HG02870 (cell line): ENCODE measurements around the gene COL8A1.
"Not testable (repeated sequence)": the region's sequence is repeated elsewhere in the genome, so short reads cannot be mapped to it uniquely, and the experiment has no call there.

Experiments
- ATAC-seq: cut with Tn5 transposase; IDR thresholded peaks from one replicate; pipeline ENCODE4 v1.9.1; 2021; ENCODE audit warnings: mild to moderate bottlenecking, moderate library complexity; ENCODE audit not compliant: unreplicated experiment

The COL8A1 gene

DNA sequence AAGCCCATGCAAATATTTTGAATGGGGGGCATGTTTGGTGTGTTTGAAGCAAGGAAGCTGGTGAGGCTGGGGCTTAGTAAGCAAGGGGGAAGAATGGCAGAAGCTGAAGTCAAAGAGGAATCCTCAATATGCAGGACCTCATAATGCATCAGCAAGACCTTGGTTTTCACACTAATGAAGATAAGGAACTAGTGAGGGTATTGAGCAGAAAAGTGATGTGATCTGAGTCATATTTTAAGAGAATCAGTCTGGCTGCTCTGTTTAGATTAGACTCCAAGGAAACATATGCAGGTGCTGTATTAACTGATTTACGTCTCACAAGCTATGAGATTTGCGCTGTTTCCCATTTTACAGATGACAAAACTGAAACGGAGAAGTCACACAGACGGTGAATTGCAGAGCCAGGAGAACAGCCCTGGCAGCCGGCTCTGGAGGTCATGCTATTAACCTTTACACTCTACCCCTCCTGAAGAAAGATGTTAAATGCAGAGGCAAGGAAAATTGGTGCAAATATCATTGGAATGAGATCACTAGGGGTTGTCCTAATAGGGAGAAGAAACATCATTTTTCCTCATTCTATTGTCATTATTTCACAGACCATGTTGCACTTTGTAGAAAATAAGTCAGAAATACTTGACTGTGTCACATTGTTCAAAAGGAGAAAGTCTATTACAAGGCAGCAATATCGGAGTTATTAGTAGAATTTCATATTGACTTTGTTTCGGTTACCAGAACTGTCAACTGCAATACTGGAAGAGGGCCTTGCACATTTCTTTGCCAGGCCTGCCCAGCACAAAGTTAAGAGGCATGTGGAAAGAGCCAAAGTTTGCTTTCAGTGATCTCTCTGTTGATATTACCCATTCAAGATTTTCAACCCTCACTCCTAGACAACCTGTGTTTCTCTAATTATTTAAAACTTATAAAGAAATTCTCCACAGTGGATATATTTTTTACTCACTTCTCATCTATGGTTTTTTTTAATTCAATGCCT lies 64.9 kb downstream of the COL8A1 start:
- no peak for ATAC-seq

DNA sequence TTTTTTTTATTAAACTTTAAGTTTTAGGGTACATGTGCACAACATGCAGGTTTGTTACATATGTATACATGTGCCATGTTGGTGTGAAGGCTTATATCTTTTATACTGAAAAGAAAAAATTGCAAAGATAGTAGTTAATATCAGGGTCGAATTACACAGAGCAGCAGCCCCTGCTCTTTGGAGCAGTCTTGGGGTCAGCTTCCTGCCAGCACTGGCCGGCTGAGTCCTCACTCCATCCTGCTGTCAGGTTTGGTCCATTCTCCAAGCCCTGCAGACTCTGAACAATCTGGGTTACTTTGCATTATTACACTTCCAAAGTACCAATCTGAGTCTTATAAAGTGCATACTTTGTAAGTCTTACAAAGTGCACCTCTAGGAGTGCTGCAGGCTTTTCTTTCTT lies 66.0 kb downstream of the COL8A1 start:
- no peak for ATAC-seq

DNA sequence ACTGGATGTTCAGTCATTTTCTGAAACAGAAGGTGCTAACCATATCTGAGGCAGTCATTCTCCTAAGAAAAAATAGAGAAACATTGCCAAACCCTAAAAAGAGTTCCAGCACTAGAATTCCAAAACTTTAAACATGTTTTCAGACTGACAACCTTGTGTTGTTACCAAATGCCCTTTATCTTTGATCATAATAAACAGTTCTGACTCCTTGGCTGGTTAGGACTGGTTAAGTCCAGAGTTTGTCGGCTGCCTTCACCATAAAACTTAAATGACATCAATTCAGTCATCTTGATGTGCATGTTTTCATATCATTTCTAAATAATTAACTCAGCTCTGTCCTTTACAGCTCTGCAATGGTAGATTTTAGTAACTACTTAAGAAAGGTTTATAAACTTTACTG lies 68.0 kb downstream of the COL8A1 start:
- no peak for ATAC-seq

DNA sequence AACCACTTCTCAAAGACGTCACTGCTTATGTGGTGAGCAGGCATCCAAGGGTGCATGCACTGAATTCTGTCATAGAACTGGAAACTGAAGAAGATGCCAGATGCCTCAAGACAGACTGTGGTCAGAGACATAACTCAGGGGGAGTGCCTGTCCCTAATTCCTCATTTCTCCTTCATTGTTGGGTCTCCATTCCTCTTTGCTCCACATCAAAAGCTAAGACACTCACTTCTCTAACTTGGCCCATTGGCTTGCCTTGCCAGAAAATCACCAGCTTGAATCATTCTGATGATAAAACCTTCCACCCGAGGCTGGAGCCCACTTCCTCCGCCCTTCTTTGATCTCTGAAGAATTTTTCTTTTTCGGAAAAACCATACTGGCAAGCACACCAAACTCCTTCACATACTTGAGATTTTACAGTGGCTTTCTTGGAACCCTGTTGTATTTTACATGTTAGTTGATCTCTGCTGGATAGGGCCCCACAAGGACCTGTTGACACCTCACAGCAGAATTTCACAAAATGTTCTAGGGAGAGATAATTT lies 69.9 kb downstream of the COL8A1 start:
- no peak for ATAC-seq

DNA sequence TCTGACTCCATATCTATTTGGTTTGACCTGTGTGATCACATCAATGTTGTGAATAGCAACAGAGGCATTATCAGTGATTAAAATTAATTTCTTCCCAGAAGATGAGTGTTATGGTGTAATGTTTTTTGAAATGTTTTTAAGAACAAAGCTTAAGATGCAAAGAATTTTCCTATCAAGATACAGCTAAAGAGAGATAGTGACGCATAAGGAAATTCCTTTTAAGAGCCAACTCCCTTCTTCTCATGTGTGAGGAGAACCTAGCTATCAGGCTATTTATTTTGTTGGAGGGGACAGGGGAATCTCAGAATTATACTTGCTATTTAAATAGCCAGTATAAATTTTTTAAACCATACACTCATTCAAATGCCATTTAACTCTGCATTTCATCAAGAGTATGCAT lies 71.3 kb downstream of the COL8A1 start:
- ATAC-seq, result no peak

DNA sequence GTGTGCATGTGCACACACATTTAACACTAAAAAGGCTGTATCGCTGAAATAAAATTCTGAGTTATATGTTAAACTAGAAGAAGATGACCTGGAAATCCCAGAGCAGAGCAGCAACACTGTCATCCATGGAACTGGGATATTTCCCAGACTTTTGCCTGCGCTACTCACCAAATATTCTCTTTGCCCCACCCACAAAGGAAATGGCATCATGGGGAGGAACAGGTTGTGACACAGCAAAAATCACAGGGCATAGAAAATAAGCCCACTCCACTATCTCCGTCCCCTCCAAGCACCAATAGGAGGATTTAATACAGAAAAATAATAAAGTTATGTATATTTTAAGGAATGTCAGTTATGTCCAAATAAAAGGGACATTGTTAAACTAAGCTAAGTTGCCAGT lies 71.7 kb downstream of the COL8A1 start:
- ATAC-seq, result no peak

DNA sequence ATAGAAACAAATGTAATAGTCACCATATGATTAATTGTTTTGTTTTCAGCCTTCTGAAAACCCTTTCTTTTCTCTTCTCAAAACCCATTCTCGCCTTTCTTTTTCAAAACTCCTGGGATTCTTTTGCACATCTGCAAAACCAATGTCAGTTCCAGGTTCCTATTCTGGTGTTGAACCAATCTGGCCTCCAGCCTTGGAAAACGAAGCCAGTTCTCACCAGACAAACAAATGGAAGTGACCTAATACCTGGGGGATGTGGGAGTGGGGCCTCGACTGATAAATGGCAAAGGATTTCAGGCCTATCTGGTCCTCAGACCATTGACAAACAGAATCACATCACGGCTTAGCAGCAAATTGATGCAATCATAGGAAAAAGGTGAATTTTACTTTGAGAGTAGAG lies 73.0 kb downstream of the COL8A1 start:
- no peak for ATAC-seq

DNA sequence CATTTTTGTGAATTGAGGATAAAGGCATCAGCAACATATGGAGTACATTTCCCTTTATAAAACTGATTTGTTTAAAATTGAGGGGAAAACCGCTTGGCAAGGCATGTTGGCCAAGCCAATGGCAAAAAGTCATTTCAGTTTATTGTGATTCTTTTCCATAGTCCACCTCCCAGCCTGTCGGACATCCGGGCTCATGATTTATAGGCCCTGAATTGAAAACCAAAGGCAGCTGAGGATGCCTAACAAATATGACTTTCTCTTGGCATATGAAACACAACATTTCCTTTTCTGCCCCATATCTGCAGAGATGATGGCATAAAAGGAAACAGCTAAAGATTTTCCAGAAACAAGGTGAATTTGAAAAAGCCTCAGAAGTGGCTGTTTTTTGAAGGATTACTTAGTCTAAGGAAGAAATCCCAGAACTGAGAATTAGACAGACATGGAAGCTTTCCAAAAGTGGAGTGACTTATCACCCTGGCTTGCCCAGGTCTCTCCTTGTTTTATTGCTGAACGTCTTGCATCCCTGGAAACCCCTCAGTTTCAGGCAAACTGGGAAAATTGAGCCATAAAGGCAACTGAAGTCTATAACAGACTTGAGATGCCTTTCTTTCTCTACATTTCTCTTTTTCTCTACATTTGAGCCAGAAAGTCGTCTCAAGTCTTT lies 74.0 kb downstream of the COL8A1 start:
- ATAC-seq, result no peak

DNA sequence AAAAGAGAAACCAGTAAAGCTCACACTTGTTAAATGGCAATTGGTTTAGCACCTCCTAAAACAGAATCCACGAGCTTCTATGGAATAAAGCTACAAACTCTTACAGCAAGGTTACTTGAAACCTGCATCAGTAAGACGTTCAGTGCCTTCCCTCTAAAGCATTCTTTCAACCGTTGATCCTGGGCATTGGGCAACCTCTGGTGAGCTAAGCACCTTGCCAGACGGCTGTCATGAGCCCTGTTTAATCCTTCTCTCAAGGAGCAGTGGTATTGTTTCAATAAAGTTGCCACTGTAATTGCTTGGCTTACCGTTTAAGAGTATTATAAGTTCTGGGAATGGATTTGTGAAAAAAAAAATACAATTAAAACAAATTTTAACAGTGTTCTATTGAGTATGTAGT lies 75.0 kb downstream of the COL8A1 start:
- no peak for ATAC-seq

DNA sequence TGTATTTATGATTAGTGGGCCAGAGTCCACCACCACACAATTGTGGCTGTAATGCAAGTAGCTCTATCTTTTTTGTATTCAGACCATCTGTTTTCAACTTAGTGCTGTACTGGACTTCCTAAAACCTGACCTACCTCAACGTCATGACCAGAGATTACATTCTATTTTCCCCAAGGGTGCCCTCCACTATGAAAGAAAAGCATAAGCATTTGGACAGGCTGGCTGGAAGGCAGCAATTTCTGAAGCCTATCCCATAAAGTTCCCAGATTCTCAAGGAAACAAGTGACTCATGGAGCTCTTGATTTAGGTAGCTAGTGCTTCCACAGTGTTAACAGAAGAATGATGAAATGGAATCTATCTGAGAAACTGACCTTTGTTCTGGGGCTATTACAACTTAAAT lies 75.8 kb downstream of the COL8A1 start:
- no peak for ATAC-seq

DNA sequence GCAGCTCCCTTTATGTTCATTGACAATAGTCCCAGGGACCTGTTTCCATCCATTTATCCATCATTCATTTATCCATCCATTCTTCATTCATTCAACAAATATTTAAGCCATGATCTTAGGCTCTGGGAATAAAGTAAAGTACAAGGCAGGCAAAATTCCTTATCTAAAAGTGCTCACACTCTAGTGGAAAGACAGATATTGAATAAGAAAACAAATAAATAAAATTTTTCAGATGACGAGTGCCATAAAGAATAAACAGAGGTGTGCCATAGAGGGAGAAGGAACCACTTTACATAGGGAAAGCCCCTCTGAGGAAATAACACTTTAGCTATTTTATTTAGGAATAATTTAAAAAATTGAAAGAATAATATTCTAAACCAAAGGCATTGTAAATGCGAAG lies 76.2 kb downstream of the COL8A1 start:
- ATAC-seq, result no peak

DNA sequence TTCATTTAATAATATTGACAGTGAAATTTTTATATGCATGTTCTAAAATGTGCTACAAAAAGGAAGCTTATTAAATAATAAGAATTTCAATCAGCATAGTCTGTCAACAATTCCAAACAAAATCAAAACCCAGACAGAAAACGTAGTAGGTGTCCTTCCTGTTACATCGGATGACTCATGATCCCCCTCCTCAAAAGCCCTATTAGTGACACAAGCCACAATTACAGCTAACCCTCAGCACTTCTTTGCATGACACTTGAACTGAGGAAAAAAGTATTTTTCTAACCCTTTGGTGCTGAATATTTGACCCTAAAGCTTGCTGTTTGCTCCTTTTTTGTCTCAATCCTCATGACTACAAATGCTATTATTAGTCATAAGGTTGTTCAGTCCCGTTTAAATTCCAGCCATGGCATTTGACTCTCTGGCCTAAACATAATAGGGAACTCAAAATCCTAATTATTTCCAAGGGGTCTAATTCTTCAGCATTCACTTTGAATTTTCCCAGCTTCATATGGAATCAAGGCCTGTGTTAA lies 78.1 kb downstream of the COL8A1 start:
- no peak for ATAC-seq

DNA sequence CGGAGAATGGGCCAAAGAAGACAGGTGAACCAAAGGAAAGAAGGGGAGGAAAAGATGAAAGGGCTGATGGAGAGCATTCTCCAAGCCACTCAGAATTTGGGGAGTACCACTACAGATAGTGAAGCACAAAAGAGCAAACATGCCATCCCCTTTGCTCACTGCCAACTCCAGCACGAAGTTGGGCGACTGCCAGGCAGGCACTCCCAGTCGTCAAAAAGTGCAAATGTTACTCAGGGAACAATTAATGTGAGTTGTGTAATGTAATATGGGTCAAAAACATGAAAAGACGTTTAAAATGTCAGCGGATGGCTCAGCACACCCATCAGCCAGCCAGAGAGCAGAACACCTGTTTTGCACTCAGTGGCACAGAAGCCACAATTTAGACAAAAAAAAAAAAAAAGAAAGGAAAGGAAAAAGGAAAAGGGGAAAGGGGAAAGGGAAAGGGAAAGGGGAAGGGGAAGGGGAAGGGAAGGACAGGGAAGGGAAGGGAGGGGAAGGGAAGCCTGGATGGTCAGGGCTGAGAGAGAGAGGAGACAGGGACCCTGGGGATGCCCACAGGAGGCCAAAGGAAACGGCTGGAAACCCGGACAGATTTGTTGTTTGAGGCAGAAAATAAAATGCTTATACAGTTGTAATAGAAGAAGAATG lies 82.7 kb downstream of the COL8A1 start:
- no peak for ATAC-seq

DNA sequence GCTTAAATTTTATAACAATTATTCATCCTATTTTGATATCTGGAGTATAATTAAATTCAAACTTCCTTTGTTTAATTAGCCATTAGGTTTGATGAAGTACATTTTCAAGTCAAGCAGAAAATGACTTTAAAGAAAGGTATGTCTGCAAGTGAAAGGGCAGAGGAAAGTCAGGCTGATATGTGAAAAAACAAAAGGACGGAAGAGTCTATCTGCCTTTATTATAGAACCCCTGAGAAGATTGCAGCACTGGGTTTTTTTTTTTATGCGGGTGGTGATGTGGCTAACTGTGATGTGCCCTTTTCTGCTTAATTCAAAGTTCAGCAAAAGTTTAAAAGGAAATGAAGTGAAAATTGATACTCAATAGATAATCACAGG lies 83.2 kb downstream of the COL8A1 start:
- no peak for ATAC-seq

DNA sequence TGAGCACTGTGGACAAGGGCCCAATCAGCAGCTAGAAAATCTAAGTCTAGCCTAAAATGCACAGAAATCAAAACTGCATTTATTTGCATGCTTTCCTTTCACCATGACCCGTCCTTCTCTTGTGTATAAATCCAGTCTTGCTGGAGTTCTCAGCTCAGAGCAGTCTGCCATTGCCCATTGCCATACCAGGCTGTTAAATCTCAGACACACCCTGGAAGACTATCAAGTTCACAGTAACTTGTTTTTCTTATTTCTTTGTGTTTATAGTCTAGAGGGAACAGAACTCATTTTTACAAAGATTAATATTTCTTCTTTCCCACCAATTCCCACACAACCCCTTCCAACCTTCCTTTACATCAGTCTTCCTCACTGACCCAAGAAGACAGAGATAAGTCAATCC lies 85.9 kb downstream of the COL8A1 start:
- no peak for ATAC-seq

DNA sequence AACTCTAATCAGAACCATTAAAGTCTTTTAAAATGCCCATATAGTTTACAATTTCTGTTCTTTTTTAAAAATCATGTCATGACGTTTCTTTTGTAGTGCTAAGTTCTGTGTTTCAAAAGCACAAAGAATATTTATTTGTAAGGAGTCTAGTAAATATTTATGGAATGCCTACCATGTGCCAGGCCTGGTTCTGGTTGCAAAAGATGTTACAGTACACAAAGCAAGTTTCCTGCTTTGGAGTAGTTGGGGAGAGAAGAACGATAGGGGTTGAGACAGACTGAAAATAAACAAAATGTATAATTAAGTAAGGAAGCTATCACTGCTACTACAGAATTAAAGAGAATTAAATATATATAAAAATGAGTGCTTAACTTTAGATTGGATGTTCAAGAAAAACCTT lies 92.5 kb downstream of the COL8A1 start:
- ATAC-seq, result no peak

DNA sequence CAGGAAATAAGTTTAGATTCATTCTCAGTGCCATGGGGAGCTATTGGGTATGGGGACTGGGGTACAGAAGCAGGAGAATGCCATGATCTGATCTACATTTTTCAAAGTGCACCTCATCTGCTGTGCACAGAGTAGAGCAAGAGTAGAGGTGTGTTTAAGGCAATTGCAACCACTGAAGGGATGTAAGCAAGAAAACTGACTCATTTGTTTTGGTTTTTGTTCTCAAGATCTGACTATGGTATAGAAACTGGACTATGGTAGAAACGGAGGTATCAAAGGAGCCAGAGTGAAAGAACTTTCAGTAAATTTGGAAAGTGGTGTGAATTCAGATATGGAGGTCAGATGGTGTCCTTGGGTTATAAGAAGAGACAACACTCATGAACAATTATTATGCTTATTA lies 93.1 kb downstream of the COL8A1 start:
- ATAC-seq, result peak; percentile 83

DNA sequence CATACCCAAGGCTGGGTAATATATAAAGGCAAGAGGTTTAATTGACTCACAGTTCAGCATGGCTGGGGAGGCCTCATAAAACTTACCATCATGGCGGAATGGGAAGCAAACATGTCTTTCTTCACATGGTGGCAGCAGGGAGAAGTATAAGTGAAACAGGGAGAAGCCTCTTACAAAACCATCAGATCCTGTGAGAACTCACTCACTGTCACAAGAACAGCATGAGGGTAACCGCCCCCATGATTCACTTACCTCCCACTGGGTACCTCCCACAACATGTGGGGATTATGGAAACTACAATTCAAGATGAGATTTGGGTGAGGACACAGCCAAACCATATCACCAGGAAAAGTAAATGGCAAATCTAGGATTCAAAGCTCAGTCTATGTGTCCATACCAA lies 102.0 kb downstream of the COL8A1 start:
- ATAC-seq, result not testable (repeated sequence)

DNA sequence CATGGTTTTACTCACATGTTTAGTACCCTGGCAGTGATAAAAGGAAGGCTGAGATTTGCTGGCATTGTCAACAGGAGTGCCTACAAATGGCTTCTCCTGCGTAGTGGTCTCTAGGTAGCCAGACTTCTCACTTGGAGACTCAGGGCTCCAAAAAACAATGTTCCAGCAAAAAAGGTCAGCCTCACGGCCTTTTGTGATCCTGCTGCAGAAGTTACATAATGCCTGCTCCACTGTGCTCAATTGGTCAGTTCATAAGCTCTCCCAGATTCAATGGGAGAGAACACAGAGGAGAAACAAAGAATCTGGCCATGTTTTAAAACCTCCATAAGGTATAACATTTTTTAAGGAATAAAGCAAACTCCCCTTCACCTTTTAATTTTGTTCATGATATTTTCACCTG lies 103.2 kb downstream of the COL8A1 start:
- ATAC-seq, result no peak

DNA sequence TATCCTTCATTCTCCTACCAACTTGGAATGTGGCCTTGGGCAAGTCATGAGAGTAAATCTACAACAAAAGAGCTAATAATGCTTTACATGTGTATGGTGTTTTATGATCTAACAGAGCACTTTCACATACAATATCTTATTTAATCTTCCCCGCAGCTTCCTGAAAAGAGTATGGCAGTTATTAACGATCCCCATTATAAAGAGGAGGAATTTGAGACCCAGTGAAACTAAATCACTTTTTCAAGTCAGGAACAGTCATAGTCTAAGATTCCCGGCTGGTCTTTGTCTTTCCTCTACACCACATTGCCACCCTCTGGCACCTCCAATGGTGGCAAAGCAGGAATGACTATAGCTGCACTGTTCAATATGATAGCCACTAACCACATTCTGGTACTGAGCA lies 109.5 kb downstream of the COL8A1 start:
- ATAC-seq, result no peak

DNA sequence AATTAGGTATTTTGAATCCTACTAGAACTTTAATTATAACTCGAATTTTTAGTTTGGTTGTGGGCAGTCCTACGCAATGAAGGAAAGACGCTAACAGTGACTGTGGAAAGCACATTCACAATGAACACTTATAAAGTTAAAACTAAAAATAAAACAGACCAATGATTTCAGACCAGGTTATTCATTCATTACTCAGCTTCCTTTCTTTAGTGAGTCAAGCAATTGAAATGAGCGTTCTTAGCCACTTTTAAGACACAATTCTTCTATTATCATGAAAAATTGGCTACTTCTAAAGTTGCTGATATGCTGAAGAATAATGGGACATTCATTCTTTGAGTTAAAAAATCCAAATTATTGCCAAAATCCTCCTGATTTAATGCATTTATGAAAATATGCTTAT lies 113.3 kb downstream of the COL8A1 start:
- ATAC-seq, result no peak
